WI38 (cell line): ENCODE data around the gene RPS6KB2.
"Not testable (repeated sequence)": the region's sequence is repeated elsewhere in the genome, so short reads cannot be mapped to it uniquely, and the experiment has no call there.

Experiments used
- H3K4me3 ChIP-seq: 2 replicates; pipeline ENCODE4 v1.5.1; 2011; ENCODE audit warnings: low read depth, mild to moderate bottlenecking, control low read depth, low read length
- CTCF ChIP-seq: IDR thresholded peaks from 2 replicates; pipeline ENCODE4 v1.5.1; 2012; ENCODE audit warnings: low read depth, mild to moderate bottlenecking, control low read depth, low read length

The RPS6KB2 gene

DNA sequence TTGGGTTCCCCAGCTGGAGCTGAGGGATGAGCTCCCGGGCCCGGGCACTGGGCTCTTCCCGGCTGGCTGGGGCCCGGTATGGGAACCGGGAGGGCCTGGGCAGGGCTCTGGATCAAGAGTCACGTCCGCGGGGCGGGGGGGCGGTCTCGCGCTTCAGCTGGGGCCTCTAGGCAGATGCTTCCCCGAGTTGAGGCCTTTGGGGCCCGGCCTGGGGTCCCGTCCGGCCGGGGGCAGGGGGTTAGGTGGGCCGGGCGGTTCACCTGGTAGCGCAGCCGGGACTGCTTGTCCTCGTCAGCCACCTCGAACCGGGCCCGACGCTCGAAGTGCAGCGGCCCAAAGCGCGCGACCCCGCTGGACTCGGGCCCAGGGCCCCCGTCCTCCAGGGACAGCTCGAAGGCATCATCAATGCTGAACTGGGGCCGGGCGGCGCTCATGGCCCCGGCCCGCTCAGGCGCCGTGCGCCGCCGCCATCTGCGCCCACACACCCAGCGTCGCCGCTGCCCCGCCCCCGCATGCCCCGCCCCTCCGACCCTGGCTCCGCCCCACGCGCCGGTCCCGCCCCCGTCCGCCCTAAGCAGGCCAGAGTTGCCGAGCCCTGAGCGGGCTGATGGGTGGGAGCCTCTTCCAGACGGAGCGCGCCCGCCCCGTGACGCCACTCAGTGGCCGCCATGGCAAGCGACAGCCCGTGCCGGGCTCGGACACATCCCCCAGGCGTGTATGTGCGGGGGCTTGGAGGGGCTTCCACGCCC is 40.6 kb downstream of the RPS6KB2 start, which contains the start of gene TMEM134:
Gene TMEM134, minus strand, starts transcription at position 493 of the 749 bp plus-strand sequence. Its CDS starts 59 bp downstream, at position 434.
- peak within 1 kb of the TSS; percentile 81 for H3K4me3 ChIP-seq
- 0 out of 2 replicates have a peak, but pooled peaks have one; percentile 4 for TF ChIP-seq CTCF

- TF ChIP-seq CTCF = no peak
- H3K4me3 ChIP-seq = peak overlapping the region; percentile 56
Observed at GRCh38 chr11:67469508-67469811, 41.2 kb downstream of the RPS6KB2 start.

DNA sequence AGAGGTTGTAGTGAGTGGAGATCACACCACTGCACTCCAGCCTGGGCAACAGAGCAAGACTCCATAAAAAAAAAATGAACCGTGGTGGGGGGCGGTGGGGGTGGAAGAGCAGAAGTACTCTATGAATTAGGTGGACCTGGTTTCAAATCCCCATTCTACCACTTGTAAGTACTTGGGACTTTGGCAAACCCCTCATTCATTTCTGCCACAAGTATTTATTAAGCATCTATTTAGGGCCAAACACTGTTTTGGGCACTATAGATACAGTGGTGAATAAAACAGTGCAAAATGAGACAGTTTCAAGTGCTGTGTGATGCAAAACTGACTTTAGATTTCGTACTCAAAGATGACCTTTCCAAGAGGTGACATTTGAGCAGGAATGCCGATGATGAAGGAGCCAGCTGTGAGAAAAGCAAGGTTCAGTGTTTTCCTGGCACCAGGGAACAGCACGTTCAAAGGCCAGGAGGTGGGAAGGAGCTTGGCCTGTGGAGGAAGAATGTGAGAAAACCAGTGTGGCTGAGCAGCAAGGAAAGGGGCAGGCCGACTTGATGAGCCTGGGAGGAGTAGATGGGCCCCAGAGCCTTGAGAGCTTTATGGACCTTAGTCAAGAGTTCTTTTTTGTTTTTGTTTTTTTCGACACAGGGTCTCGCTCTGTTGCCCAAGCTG is 42.2 kb downstream of the RPS6KB2 start:
- TF ChIP-seq CTCF = no peak
- no peak overlapping the region for H3K4me3 ChIP-seq

- H3K4me3 ChIP-seq = no peak overlapping the region
- no peak for TF ChIP-seq CTCF
Observed at GRCh38 chr11:67472882-67473281, 44.6 kb downstream of the RPS6KB2 start.

- H3K4me3 ChIP-seq = not testable (repeated sequence)
Observed at GRCh38 chr11:67476692-67477091, 48.4 kb downstream of the RPS6KB2 start.

DNA sequence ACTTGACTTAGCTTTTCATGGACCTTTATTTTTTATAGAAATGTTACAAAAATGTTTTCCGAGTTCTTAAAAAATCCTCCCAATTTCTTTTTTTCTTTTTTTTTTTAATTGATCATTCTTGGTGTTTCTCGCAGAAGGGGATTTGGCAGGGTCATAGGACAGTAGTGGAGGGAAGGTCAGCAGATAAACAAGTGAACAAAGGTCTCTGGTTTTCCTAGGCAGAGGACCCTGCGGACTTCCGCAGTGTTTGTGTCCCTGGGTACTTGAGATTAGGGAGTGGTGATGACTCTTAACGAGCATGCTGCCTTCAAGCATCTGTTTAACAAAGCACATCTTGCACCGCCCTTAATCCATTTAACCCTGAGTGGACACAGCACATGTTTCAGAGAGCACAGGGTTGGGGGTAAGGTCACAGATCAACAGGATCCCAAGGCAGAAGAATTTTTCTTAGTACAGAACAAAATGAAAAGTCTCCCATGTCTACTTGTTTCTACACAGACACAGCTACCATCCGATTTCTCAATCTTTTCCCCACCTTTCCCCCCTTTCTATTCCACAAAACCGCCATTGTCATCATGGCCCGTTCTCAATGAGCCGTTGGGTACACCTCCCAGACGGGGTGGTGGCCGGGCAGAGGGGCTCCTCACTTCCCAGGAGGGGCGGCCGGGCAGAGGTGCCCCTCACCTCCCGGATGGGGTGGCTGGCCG is 49.2 kb downstream of the RPS6KB2 start:
- not testable (repeated sequence) for H3K4me3 ChIP-seq

GRCh38 chr11:67482275-67482826 is 54.1 kb downstream of the RPS6KB2 start:
- H3K4me3 ChIP-seq = peak overlapping the region; percentile 69
- no peak for TF ChIP-seq CTCF
